AG09319 (cell line): ENCODE measurements around the gene MKKS.

ENCODE experiments used
- DNase-seq: peaks from one replicate; pipeline ENCODE4 v3.0.0-alpha.2; 2010; ENCODE audit warnings: low read depth; ENCODE audit errors: extremely low read depth
- CTCF ChIP-seq: IDR thresholded peaks from 2 replicates; pipeline ENCODE4 v1.5.1; 2011; ENCODE audit warnings: low read depth, mild to moderate bottlenecking, inconsistent platforms, low read length, moderate library complexity

MKKS gene

GRCh38 chr20:10436053-10436699, 2.2 kb upstream of the MKKS start:
- no peak for DNase-seq
- no peak for TF ChIP-seq CTCF

- peak; percentile 89 for DNase-seq
- no peak for TF ChIP-seq CTCF
Observed at GRCh38 chr20:10434832-10435812, 1.1 kb upstream of the MKKS start, which contains the start of gene SLX4IP. TSS of gene SLX4IP (plus strand) at chr20:10435305. CDS start at chr20:10458205, 22,900 bp downstream.

GRCh38 chr20:10434467-10434831, 427 bp upstream of the MKKS start:
- DNase-seq, result peak; percentile 98
- TF ChIP-seq CTCF, result no peak

- TF ChIP-seq CTCF, result no peak
- no peak for DNase-seq
Observed at GRCh38 chr20:10433014-10433622, 904 bp downstream of the MKKS start.

GRCh38 chr20:10432079-10432478, 1.9 kb downstream of the MKKS start:
- no peak for TF ChIP-seq CTCF
- DNase-seq, result no peak

- no peak for DNase-seq
- TF ChIP-seq CTCF, result no peak
Observed at GRCh38 chr20:10430704-10431103, 3.3 kb downstream of the MKKS start.
